PC-3 (cell line): ENCODE results near the gene PPARD.
"Not testable (repeated sequence)": the region's sequence is repeated elsewhere in the genome, so short reads cannot be mapped to it uniquely, and the experiment has no call there.

Source experiments
- EZH2 ChIP-seq: fragments of 300-600 bp; sonication (generic); IDR thresholded peaks from one replicate; pipeline ENCODE4 v1.6.1; 2017; ENCODE audit warnings: antibody characterized with exemption, mild to moderate bottlenecking, low read length; ENCODE audit not compliant: unreplicated experiment
- EZH2phosphoT487 ChIP-seq: fragments of 300-600 bp; sonication (generic); IDR thresholded peaks from 2 replicates; pipeline ENCODE4 v1.6.1; 2018; ENCODE audit warnings: mild to moderate bottlenecking, antibody characterized with exemption, low read length, borderline replicate concordance
- TF ChIP-seq, protein P1 (sequence below): fragments of 300-600 bp; sonication (generic); conservative IDR thresholded peaks from 2 replicates; pipeline ENCODE4 v1.5.1; 2017; ENCODE audit warnings: antibody characterized with exemption, low read depth, mild to moderate bottlenecking, low read length

DNA sequence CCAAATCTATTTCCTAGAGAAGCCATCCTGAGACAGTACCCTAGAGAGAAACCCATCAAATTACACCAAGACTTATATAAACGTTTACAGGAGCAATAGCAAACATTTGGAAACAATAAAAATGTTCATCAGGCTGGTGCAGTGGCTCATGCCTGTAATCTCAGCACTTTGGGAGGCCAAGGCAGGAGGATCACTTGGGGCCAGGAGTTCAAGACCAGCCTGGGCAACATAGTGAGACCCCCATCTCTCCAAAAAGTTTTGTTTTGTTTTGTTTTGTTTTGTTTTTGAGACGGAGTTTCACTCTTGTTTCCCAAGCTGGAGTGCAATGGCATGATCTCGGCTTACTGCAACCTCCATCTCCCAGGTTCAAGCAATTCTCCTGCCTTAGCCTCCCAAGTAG lies 90.3 kb downstream of the PPARD start:
- TF ChIP-seq, protein P1, sequence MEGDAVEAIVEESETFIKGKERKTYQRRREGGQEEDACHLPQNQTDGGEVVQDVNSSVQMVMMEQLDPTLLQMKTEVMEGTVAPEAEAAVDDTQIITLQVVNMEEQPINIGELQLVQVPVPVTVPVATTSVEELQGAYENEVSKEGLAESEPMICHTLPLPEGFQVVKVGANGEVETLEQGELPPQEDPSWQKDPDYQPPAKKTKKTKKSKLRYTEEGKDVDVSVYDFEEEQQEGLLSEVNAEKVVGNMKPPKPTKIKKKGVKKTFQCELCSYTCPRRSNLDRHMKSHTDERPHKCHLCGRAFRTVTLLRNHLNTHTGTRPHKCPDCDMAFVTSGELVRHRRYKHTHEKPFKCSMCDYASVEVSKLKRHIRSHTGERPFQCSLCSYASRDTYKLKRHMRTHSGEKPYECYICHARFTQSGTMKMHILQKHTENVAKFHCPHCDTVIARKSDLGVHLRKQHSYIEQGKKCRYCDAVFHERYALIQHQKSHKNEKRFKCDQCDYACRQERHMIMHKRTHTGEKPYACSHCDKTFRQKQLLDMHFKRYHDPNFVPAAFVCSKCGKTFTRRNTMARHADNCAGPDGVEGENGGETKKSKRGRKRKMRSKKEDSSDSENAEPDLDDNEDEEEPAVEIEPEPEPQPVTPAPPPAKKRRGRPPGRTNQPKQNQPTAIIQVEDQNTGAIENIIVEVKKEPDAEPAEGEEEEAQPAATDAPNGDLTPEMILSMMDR = not testable (repeated sequence)
- TF ChIP-seq EZH2phosphoT487, EZH2: not testable (repeated sequence)
